OCI-LY3 (cell line): ENCODE results near the gene PPP1R37.

Experiments used
- H2AFZ ChIP-seq: fragments of 200-600, 300-600 bp; shearing (Covaris generic); 2 replicates; pipeline ENCODE4 v1.6.0; 2014; ENCODE audit warnings: antibody characterized with exemption, low read depth, low read length
- H3K27ac ChIP-seq: fragments of 200-600, 300-600 bp; sonication (generic); 2 replicates; pipeline ENCODE4 v1.5.1; 2014; ENCODE audit warnings: mild to moderate bottlenecking, low read length, moderate library complexity, mixed read lengths
- H3K27me3 ChIP-seq: fragments of 200-600, 300-600 bp; sonication (generic); 2 replicates; pipeline ENCODE4 v1.6.1; 2014; ENCODE audit warnings: low read depth, low read length, mixed read lengths
- H3K36me3 ChIP-seq: fragments of 200-600, 300-600 bp; sonication (generic); replicated peaks from 2 replicates; pipeline ENCODE3; 2014; ENCODE audit warnings: low read depth, low read length, mixed read lengths
- H3K4me1 ChIP-seq: fragments of 300-600, 200-600 bp; sonication (generic); 2 replicates; pipeline ENCODE4 v1.6.1; 2014; ENCODE audit warnings: low read length, mixed read lengths
- H3K4me2 ChIP-seq: fragments of 200-600, 300-600 bp; sonication (generic); 2 replicates; pipeline ENCODE4 v1.6.1; 2014; ENCODE audit warnings: low read length, mixed read lengths
- H3K4me3 ChIP-seq: fragments of 300-600, 200-600 bp; sonication (generic); 2 replicates; pipeline ENCODE4 v1.5.1; 2014; ENCODE audit warnings: antibody characterized with exemption, mild to moderate bottlenecking, low read length, moderate library complexity
- H3K79me2 ChIP-seq: fragments of 300-600, 200-600 bp; shearing (Covaris generic); 2 replicates; pipeline ENCODE4 v1.6.1; 2014; ENCODE audit warnings: mild to moderate bottlenecking, low read length, mixed read lengths
- H3K9ac ChIP-seq: fragments of 300-600, 200-600 bp; shearing (Covaris generic); 2 replicates; pipeline ENCODE4 v1.6.0; 2014; ENCODE audit warnings: mild to moderate bottlenecking, low read length, moderate library complexity
- H3K9me3 ChIP-seq: fragments of 200-600, 300-600 bp; shearing (Covaris generic); 2 replicates; pipeline ENCODE4 v1.6.1; 2014; ENCODE audit warnings: low read length, mixed read lengths; ENCODE audit not compliant: insufficient read depth
- H4K20me1 ChIP-seq: fragments of 200-600, 300-600 bp; sonication (generic); 2 replicates; pipeline ENCODE4 v1.6.1; 2016; ENCODE audit warnings: low read length, mixed read lengths; ENCODE audit not compliant: insufficient read depth
- CTCF ChIP-seq: fragments of 200-600, 300-600 bp; sonication (generic); IDR thresholded peaks from 2 replicates; pipeline ENCODE4 v1.5.1; 2014; ENCODE audit warnings: antibody characterized with exemption, low read length, low read depth
- EZH2phosphoT487 ChIP-seq: fragments of 200-600 bp; shearing (Covaris generic); IDR thresholded peaks from 2 replicates; pipeline ENCODE4 v1.6.1; 2018; ENCODE audit warnings: antibody characterized with exemption, mixed run types, low read depth

Gene PPP1R37

GRCh38 chr19:45057444-45057843 is 35.5 kb upstream of the PPP1R37 start:
- Histone ChIP-seq H3K79me2 (peaks cover 6% of the 10 kb centered on the region), H3K9ac (no peak overlapping the region), H3K4me1 (peaks cover 15% of the 10 kb centered on the region), H2AFZ (no peak overlapping the region), H3K4me2 (no peak overlapping the region), H4K20me1 (peaks cover 8% of the 10 kb centered on the region), H3K27me3 (no peaks in the 10 kb centered on the region), H3K36me3 (peaks cover 73% of the 10 kb centered on the region), H3K27ac (peak overlapping the region; percentile 44), H3K4me3 (no peak overlapping the region), H3K9me3 (no peaks in the 10 kb centered on the region)
- no peak for TF ChIP-seq EZH2phosphoT487
- no peak for TF ChIP-seq CTCF

- Histone ChIP-seq H3K9ac (no peak overlapping the region), H3K27me3 (no peaks in the 10 kb centered on the region), H3K4me1 (peaks cover 15% of the 10 kb centered on the region), H3K4me3 (no peak overlapping the region), H3K9me3 (no peaks in the 10 kb centered on the region), H3K27ac (no peak overlapping the region), H4K20me1 (peaks cover 3% of the 10 kb centered on the region; the same call in 1 of the 2 replicates), H3K79me2 (no peaks in the 10 kb centered on the region), H3K36me3 (peaks cover 71% of the 10 kb centered on the region), H2AFZ (no peak overlapping the region), H3K4me2 (no peak overlapping the region)
- TF ChIP-seq CTCF (no peak), EZH2phosphoT487 (no peak)
Observed at GRCh38 chr19:45058622-45059159, 34.3 kb upstream of the PPP1R37 start.

GRCh38 chr19:45059258-45059965 is 33.6 kb upstream of the PPP1R37 start:
- Histone ChIP-seq H3K9ac (no peak overlapping the region), H3K9me3 (no peaks in the 10 kb centered on the region), H3K79me2 (no peaks in the 10 kb centered on the region), H4K20me1 (peaks cover 3% of the 10 kb centered on the region; the same call in 1 of the 2 replicates), H3K4me3 (no peak overlapping the region), H3K27me3 (no peaks in the 10 kb centered on the region), H3K4me1 (peaks cover 15% of the 10 kb centered on the region), H2AFZ (no peak overlapping the region), H3K27ac (no peak overlapping the region), H3K36me3 (peaks cover 73% of the 10 kb centered on the region), H3K4me2 (no peak overlapping the region)
- peak; percentile 96 for TF ChIP-seq CTCF
- TF ChIP-seq EZH2phosphoT487, result no peak

GRCh38 chr19:45061965-45062364 is 31.0 kb upstream of the PPP1R37 start:
- Histone ChIP-seq H3K9me3 (no peaks in the 10 kb centered on the region), H3K9ac (no peak overlapping the region), H3K27me3 (no peaks in the 10 kb centered on the region), H3K4me2 (no peak overlapping the region), H3K27ac (no peak overlapping the region), H3K4me1 (peaks cover 3% of the 10 kb centered on the region), H4K20me1 (no peaks in the 10 kb centered on the region), H3K79me2 (no peaks in the 10 kb centered on the region), H2AFZ (no peak overlapping the region), H3K36me3 (peaks cover 69% of the 10 kb centered on the region), H3K4me3 (no peak overlapping the region)
- no peak for TF ChIP-seq EZH2phosphoT487
- TF ChIP-seq CTCF, result no peak
